Measurements from ENCODE around the gene ZSCAN22.
"Not testable (repeated sequence)": the region's sequence is repeated elsewhere in the genome, so short reads cannot be mapped to it uniquely, and the experiment has no call there.

ZSCAN22 gene

GRCh38 chr19:58304255-58304654 lies 22.5 kb upstream of the ZSCAN22 start:
- TF ChIP-seq CTCF (IDR thresholded peaks at IDR 0.05; ENCODE audit: control extremely low read depth, extremely low read depth, low read depth, missing control alignments): no peak
- DNase-seq (ENCODE audit: extremely low spot score): no peak
- CTCF ChIA-PET: no interaction called here
- POLR2A ChIA-PET: interaction anchor here (0.9 kb wide), 1 partner anchor 239 kb away, joined by 4 read pairs; the partner anchor contains the start of gene TRIM28

- TF ChIP-seq CTCF (IDR thresholded peaks at IDR 0.05; ENCODE audit: control extremely low read depth, extremely low read depth, low read depth, missing control alignments): no peak
- POLR2A ChIA-PET: interaction anchor here (1.0 kb wide), 1 partner anchor 58 kb away, joined by 3 read pairs; the partner anchor contains the start of gene ZNF497
- DNase-seq (ENCODE audit: extremely low spot score): no peak
- CTCF ChIA-PET: no interaction called here
Observed at GRCh38 chr19:58304748-58305064, 22.1 kb upstream of the ZSCAN22 start.

GRCh38 chr19:58305065-58305931 lies 21.5 kb upstream of the ZSCAN22 start, which contains the start of gene ERVK3-1:
TSS of gene ERVK3-1 (plus strand) at chr19:58305377. CDS start at chr19:58312169, 6,792 bp downstream.
- POLR2A ChIA-PET: interaction anchor here (1.0 to 1.5 kb wide), 2 partner anchors 22 to 57 kb away, joined by 3 to 5 read pairs; partner anchors contain the start of genes ZNF497 and ZSCAN22
- peak; percentile 96 for DNase-seq (ENCODE audit: extremely low spot score)
- CTCF ChIA-PET: interaction anchor here (1.0 kb wide), 1 partner anchor 17 kb away, joined by 3 read pairs; no protein-coding TSS in a partner anchor
- no peak for TF ChIP-seq CTCF (IDR thresholded peaks at IDR 0.05; ENCODE audit: control extremely low read depth, extremely low read depth, low read depth, missing control alignments)

GRCh38 chr19:58305932-58306323 lies 20.9 kb upstream of the ZSCAN22 start:
- POLR2A ChIA-PET: interaction anchor here (0.6 to 1.5 kb wide), 2 partner anchors 19 to 21 kb away, joined by 4 to 5 read pairs; partner anchors contain the start of gene ZSCAN22
- peak; percentile 33 for DNase-seq (ENCODE audit: extremely low spot score)
- CTCF ChIA-PET: interaction anchor here (1.0 to 1.6 kb wide), 2 partner anchors 16 to 20 kb away, joined by 3 to 5 read pairs; no protein-coding TSS in a partner anchor
- TF ChIP-seq CTCF (IDR thresholded peaks at IDR 0.05; ENCODE audit: control extremely low read depth, extremely low read depth, low read depth, missing control alignments): no peak

GRCh38 chr19:58307736-58308135 lies 19.1 kb upstream of the ZSCAN22 start:
- ChIA-PET CTCF (interaction anchor here (1.1 kb wide), 1 partner anchor 21 kb away, joined by 4 read pairs; no protein-coding TSS in a partner anchor), POLR2A (no interaction called here)
- no peak for TF ChIP-seq CTCF (IDR thresholded peaks at IDR 0.05; ENCODE audit: control extremely low read depth, extremely low read depth, low read depth, missing control alignments)

GRCh38 chr19:58310685-58311084 lies 16.1 kb upstream of the ZSCAN22 start:
- POLR2A ChIA-PET; DNase-seq (ENCODE audit: extremely low spot score): not testable (repeated sequence)
- CTCF ChIA-PET: interaction anchor here (0.8 to 1.4 kb wide), 3 partner anchors 9 to 37 kb away, joined by 3 to 4 read pairs (median 3); no protein-coding TSS in a partner anchor

More at GRCh38 chr19:58307736-58308135, 19.1 kb upstream of the ZSCAN22 start:
- DNase-seq (ENCODE audit: extremely low spot score): no peak

Measured in GM10248 (cell line).